GM10266 (cell line): ENCODE measurements around the gene ABCG8.

ENCODE experiments used
- DNase-seq: peaks from one replicate; pipeline ENCODE4 v3.0.0; 2012; ENCODE audit errors: extremely low spot score
- TF ChIP-seq, protein P1 (sequence below): IDR thresholded peaks from 2 replicates; pipeline ENCODE4 v1.5.1; 2012; ENCODE audit warnings: mild to moderate bottlenecking, low read depth; ENCODE audit not compliant: control insufficient read depth, insufficient read depth; ENCODE audit errors: missing control alignments

Gene ABCG8

DNA sequence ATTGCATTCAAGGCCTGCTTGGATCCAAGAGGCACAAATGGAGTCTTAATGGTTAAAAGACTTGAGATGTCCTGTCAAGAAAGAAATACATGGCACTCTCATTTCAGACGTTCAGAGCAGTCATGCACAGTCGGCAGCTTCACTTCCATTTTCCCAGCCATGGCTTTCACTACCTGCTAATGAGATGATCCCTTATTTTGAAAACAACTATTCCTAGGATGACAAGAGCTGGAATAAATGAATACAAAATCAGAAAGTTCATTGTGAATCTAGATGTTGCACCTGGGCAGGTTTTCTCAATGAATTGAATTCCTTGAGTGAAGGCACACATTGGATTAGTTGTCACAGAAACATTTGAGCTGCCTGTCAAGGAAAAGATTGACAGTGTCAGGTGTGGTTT is 25.8 kb upstream of the ABCG8 start:
- TF ChIP-seq, protein P1, sequence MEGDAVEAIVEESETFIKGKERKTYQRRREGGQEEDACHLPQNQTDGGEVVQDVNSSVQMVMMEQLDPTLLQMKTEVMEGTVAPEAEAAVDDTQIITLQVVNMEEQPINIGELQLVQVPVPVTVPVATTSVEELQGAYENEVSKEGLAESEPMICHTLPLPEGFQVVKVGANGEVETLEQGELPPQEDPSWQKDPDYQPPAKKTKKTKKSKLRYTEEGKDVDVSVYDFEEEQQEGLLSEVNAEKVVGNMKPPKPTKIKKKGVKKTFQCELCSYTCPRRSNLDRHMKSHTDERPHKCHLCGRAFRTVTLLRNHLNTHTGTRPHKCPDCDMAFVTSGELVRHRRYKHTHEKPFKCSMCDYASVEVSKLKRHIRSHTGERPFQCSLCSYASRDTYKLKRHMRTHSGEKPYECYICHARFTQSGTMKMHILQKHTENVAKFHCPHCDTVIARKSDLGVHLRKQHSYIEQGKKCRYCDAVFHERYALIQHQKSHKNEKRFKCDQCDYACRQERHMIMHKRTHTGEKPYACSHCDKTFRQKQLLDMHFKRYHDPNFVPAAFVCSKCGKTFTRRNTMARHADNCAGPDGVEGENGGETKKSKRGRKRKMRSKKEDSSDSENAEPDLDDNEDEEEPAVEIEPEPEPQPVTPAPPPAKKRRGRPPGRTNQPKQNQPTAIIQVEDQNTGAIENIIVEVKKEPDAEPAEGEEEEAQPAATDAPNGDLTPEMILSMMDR = no peak
- no peak for DNase-seq

DNA sequence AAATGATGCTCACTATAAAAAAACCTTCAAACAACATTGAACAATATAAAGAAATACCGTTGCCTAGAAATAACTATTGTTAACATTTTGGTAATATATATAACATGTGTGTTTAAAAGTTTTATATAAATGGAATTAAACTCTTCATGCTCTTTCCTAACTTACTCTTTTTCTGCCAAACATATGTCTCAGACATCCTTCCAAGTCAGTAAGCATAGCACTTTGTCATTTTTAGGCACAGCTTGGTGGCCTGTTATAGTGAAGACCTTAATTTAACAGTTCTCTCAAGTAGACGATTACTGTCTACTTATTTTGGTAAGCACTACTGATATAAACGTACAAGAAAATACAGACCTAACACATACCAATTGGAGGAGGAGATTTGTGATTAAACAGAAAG is 24.1 kb upstream of the ABCG8 start:
- DNase-seq = no peak
- TF ChIP-seq, protein P1 = no peak

DNA sequence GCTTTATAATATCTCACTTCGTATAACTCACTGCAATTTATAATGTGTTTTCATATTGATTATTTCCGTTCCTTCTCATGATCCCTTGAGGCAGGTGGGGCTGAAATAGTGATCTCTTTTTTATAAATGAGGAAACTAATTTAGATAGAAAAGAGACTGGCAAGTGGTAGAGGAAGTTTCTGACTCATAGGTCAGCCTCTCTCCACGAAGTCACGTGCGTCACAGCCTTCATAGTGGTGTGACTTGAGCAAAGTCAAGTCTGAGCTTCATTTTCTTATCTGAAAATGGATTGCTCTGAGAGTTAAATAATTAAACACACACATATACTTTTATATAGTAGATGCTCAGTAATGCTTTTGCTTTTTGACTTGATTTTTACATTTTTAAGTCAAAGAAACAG is 20.0 kb upstream of the ABCG8 start:
- no peak for DNase-seq
- TF ChIP-seq, protein P1 = no peak

DNA sequence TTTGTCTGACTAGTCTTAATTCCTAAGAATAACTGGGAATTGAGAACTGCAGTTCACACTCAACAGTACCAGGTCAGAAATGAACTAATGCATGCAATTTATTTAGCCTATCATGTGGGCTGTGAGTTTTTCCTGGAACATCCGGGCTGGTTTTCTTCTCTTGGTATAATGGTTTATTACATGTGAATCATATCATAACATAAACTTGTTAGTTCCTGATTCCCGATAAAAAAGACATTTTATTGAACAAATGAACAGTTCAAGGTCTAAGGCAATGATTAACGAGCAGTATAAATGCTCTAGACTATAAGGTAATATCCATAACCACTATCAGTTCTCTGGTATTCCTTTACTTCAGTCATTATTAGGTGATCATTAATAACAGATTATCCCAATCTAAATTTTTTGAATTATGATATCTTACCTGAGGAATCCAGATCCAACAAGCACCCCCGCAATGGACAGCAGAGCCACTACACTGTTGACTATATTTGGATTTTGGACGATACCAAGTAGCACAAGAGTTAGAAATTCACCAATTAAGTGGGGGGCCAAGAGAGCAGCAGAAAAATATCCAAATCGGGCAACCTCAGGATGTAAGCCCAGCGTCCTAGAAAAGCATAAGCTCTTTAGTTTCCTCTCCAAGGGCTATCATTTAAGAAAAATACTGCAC is 19.1 kb upstream of the ABCG8 start:
- TF ChIP-seq, protein P1 = no peak

DNA sequence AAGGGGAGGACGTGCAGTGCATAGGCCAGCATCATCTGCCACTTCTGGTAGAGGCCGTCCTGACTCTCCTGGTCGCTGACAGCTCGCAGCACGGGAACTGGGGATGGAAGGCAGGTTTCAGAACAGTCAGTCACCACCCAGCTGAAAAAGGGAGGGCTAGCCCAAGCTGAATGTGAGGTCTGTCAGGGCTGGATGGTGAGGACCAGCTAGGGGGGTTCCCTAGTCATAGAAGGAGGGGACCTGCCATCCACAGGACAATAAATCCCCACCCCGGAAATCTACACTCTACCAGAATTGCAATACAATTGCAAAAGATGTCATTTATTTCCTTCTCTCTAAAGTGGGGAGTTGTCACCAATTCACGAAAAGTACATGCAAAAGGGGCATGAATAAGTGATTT is 15.9 kb upstream of the ABCG8 start:
- no peak for DNase-seq
- TF ChIP-seq, protein P1 = no peak

More for the DNA sequence above, 19.1 kb upstream of the ABCG8 start:
- no peak for DNase-seq

DNA sequence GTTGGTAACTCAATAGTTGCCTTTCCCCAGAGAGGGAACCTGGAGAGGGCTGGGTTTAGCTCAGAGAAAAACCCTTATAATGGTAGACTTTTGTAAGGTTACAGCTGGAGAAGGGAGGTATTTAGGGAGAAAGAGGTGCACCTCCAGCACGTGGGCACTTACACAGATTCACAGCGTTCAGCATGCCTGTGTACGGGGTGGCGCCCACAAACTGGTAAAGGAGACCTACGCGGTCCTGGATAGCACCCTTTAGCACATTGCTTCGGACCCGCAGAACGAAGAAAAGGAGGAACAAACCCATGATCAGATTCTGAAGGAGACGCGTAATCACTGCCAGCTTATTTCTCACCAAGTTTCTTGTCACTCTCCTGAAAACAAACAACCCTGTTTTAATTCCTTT is 15.0 kb upstream of the ABCG8 start:
- no peak for DNase-seq
- TF ChIP-seq, protein P1 = no peak

DNA sequence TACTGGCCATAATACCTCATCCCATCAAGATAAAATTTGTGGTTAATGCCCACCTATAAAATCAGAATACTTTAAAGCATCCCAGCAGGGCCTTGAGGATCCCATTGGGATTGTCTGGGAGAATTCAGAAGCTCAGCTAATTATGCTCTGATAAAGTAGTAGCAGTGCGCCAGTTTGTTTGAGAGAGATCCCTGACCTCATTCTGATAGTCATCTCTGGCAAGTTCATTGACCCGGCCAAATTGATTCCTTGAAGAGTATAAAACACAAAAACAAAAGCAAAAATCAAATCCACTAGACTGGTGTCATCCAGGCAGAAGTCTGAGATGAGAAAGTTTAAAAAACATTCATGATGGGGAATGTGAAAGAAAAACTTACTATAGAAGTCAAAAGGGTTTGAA is 14.3 kb upstream of the ABCG8 start:
- TF ChIP-seq, protein P1 = no peak
- DNase-seq = no peak
